ENCODE results near the gene CAMP.
A peak's percentile ranks its signal among the peaks of the same experiment; 100 is the strongest.
"Not testable (repeated sequence)": the region's sequence is repeated elsewhere in the genome, so short reads cannot be mapped to it uniquely, and the experiment has no call there.

Gene CAMP

GRCh38 chr3:48194446-48195071, 28.7 kb upstream of the CAMP start:
- no peak overlapping the region for H3K27ac ChIP-seq
- DNase-seq (ENCODE audit: low spot score) = no peak

GRCh38 chr3:48196611-48197010, 26.7 kb upstream of the CAMP start:
- no peak for TF ChIP-seq CTCF (IDR thresholded peaks at IDR 0.05)
- Histone ChIP-seq H3K27ac (no peak overlapping the region), H3K4me3 (no peak overlapping the region)
- DNase-seq (ENCODE audit: low spot score) = no peak

More at GRCh38 chr3:48194446-48195071, 28.7 kb upstream of the CAMP start:
- H3K4me3 ChIP-seq = no peak overlapping the region
- TF ChIP-seq CTCF (IDR thresholded peaks at IDR 0.05) = peak; percentile 67

GRCh38 chr3:48199117-48199516, 24.2 kb upstream of the CAMP start:
- no peak overlapping the region for H3K4me3 ChIP-seq
- no peak for TF ChIP-seq CTCF (IDR thresholded peaks at IDR 0.05)
- no peak overlapping the region for H3K27ac ChIP-seq
- DNase-seq (ENCODE audit: low spot score) = no peak

- no peak for TF ChIP-seq CTCF (IDR thresholded peaks at IDR 0.05)
- no peak for DNase-seq (ENCODE audit: low spot score)
- Histone ChIP-seq H3K27ac (no peak overlapping the region), H3K4me3 (no peak overlapping the region)
These were observed 20.7 kb upstream of the CAMP start for GRCh38 chr3:48202632-48203031.

GRCh38 chr3:48208076-48208475, 15.2 kb upstream of the CAMP start:
- Histone ChIP-seq H3K27ac (peak overlapping the region in 1 of 2 donors; percentile 16), H3K4me3 (no peak overlapping the region)
- DNase-seq (ENCODE audit: low spot score) = no peak
- no peak for TF ChIP-seq CTCF (IDR thresholded peaks at IDR 0.05)

- no peak for DNase-seq (ENCODE audit: low spot score)
- no peak for TF ChIP-seq CTCF (IDR thresholded peaks at IDR 0.05)
These were observed 13.8 kb upstream of the CAMP start for GRCh38 chr3:48209445-48209844.

GRCh38 chr3:48210534-48210933, 12.8 kb upstream of the CAMP start:
- DNase-seq (ENCODE audit: low spot score) = not testable (repeated sequence)

More at GRCh38 chr3:48209445-48209844, 13.8 kb upstream of the CAMP start:
- Histone ChIP-seq H3K27ac (no peak overlapping the region), H3K4me3 (no peak overlapping the region)

GRCh38 chr3:48211776-48212175, 11.5 kb upstream of the CAMP start:
- not testable (repeated sequence) for H3K4me3 ChIP-seq; DNase-seq (ENCODE audit: low spot score); H3K27ac ChIP-seq

More at GRCh38 chr3:48210534-48210933, 12.8 kb upstream of the CAMP start:
- H3K4me3 ChIP-seq, H3K27ac ChIP-seq: not testable (repeated sequence)

Data from coronary artery (tissue), 2 donors.